ENCODE data around the gene PHAF1. TPM values are rescaled to one million over a fixed set of nuclear protein-coding genes. Genes with fewer than 3 reads are reported as not detected.

The PHAF1 gene
- total RNA-seq, 1 donor from 2014 or later, result 24.6 TPM

GRCh38 chr16:67087803-67088202 lies 21.9 kb upstream of the PHAF1 start:
- TF ChIP-seq CTCF (IDR thresholded peaks at IDR 0.05; ENCODE audit: insufficient read depth, low read length, poor library complexity, severe bottlenecking), result no peak
- DNase-seq (ENCODE audit: low read depth), result no peak
- Histone ChIP-seq H3K4me3 (ENCODE audit: low read depth, low read length) (no peak overlapping the region), H3K36me3 (ENCODE audit: control insufficient read depth, insufficient read depth, low read length) (no peaks in the 10 kb centered on the region), H3K27me3 (ENCODE audit: control insufficient read depth, insufficient read depth, low read length) (no peaks in the 10 kb centered on the region)

- no peak for TF ChIP-seq CTCF (IDR thresholded peaks at IDR 0.05; ENCODE audit: insufficient read depth, low read length, poor library complexity, severe bottlenecking)
- Histone ChIP-seq H3K4me3 (ENCODE audit: low read depth, low read length) (no peak overlapping the region), H3K27me3 (ENCODE audit: control insufficient read depth, insufficient read depth, low read length) (no peaks in the 10 kb centered on the region), H3K36me3 (ENCODE audit: control insufficient read depth, insufficient read depth, low read length) (no peaks in the 10 kb centered on the region)
- no peak for DNase-seq (ENCODE audit: low read depth)
Observed at GRCh38 chr16:67088551-67088950, 21.2 kb upstream of the PHAF1 start.

- no peak overlapping the region for H3K4me3 ChIP-seq (ENCODE audit: low read depth, low read length)
- no peak for TF ChIP-seq CTCF (IDR thresholded peaks at IDR 0.05; ENCODE audit: insufficient read depth, low read length, poor library complexity, severe bottlenecking)
- H3K36me3 ChIP-seq (ENCODE audit: control insufficient read depth, insufficient read depth, low read length), result no peaks in the 10 kb centered on the region
- no peaks in the 10 kb centered on the region for H3K27me3 ChIP-seq (ENCODE audit: control insufficient read depth, insufficient read depth, low read length)
- no peak for DNase-seq (ENCODE audit: low read depth)
Observed at GRCh38 chr16:67089101-67089500, 20.6 kb upstream of the PHAF1 start.

DNA sequence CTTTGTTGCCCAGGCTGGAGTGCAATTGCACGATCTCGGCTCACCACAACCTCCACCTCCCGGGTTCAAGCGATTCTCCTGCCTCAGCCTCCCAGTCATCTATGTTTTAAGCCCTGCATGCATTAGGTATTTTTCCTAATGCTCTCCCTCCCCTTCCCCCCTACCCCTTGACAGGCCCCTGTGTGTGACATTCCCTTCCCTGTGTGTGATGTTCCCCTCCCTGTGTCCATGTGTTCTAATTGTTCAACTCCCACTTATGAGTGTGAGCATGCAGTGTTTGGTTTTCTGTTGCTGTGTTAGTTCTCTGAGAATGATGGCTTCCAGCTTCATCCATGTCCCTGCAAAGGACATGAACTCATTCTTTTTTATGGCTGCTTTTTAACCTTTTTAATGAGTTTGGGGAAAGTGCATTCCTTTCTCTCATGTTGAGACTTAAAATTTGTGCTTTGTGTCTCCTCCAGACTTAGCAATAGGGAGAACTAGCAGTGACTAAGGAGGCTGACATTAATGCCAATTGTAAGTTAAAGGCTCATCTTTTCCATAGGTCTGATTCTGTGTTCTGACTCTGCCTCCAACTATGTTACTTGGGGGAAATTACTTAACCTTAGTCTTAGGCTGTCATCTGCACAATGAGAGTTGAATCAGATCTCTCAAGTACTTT lies 17.7 kb upstream of the PHAF1 start:
- Histone ChIP-seq H3K27me3 (ENCODE audit: control insufficient read depth, insufficient read depth, low read length) (no peaks in the 10 kb centered on the region), H3K4me3 (ENCODE audit: low read depth, low read length) (no peak overlapping the region), H3K36me3 (ENCODE audit: control insufficient read depth, insufficient read depth, low read length) (no peaks in the 10 kb centered on the region)
- TF ChIP-seq CTCF (IDR thresholded peaks at IDR 0.05; ENCODE audit: insufficient read depth, low read length, poor library complexity, severe bottlenecking), result no peak
- no peak for DNase-seq (ENCODE audit: low read depth)

- DNase-seq (ENCODE audit: low read depth), result no peak
- H3K4me3 ChIP-seq (ENCODE audit: low read depth, low read length), result no peak overlapping the region
- no peak for TF ChIP-seq CTCF (IDR thresholded peaks at IDR 0.05; ENCODE audit: insufficient read depth, low read length, poor library complexity, severe bottlenecking)
- H3K27me3 ChIP-seq (ENCODE audit: control insufficient read depth, insufficient read depth, low read length), result no peaks in the 10 kb centered on the region
- H3K36me3 ChIP-seq (ENCODE audit: control insufficient read depth, insufficient read depth, low read length), result no peaks in the 10 kb centered on the region
Observed at GRCh38 chr16:67093098-67093726, 16.5 kb upstream of the PHAF1 start.

GRCh38 chr16:67098599-67098998 lies 11.1 kb upstream of the PHAF1 start:
- TF ChIP-seq CTCF (IDR thresholded peaks at IDR 0.05; ENCODE audit: insufficient read depth, low read length, poor library complexity, severe bottlenecking), result no peak
- no peaks in the 10 kb centered on the region for H3K27me3 ChIP-seq (ENCODE audit: control insufficient read depth, insufficient read depth, low read length)
- no peak overlapping the region for H3K4me3 ChIP-seq (ENCODE audit: low read depth, low read length)
- no peaks in the 10 kb centered on the region for H3K36me3 ChIP-seq (ENCODE audit: control insufficient read depth, insufficient read depth, low read length)
- DNase-seq (ENCODE audit: low read depth), result no peak

All from kidney epithelial cell (primary cell).